ENCODE measurements around the gene PLCH2. TPM values are rescaled to one million over a fixed set of nuclear protein-coding genes. Genes with fewer than 3 reads are reported as not detected.

The PLCH2 gene
- total and polyA plus RNA-seq, 2 donors (not counting 1 experiment from before 2014, with no cell fraction given): 20.0 to 34.9 TPM

DNA sequence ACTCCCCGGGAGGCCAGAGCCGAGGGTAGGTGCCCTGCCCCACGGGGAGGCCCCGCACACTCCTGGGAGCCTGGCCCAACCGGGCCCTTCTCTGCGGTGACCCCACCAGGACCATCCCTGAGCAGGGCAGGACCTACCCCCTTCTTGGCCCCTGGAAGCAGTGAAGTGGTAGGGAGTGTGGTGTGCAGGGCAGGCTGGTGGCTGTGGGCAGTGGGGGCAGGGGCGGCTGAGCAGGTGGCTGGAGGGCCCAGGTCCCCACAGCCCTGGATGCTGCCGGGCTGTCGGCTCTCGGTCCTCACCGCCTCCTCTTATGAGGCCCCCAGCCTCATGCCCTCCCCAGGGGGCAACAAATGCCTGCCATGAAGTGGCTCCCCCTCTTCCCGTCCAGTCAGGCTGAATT, 19.5 kb downstream of the PLCH2 start:
- Histone ChIP-seq H2AFZ (ENCODE audit: insufficient read depth, low read depth, low read length, poor library complexity, severe bottlenecking) (no peak overlapping the region), H3K9ac (ENCODE audit: low read length) (no peak overlapping the region), H3K36me3 (replicated peaks in 1 of 2; ENCODE audit: control extremely low read depth in 1 of 2, control insufficient read depth in 1 of 2, extremely low read depth in 1 of 2, insufficient read depth in 2 of 2, low read length in 1 of 2) (no peaks in the 10 kb centered on the region), H3K9me3 (ENCODE audit: control extremely low read depth in 1 of 3, control insufficient read depth in 2 of 3, insufficient read depth in 1 of 3, low read length in 2 of 3) (peaks cover 0 to 2% (median 0%) of the 10 kb centered on the region in 3 donors), H3K4me1 (ENCODE audit: control insufficient read depth in 2 of 2, insufficient read depth in 2 of 2, low read length in 2 of 2) (peaks cover 74 to 79% of the 10 kb centered on the region in 2 donors), H3K4me2 (replicated peaks; ENCODE audit: low read depth, low read length, poor library complexity, severe bottlenecking) (peak overlapping the region; percentile 81), H3K4me3 (ENCODE audit: control extremely low read depth in 1 of 5, extremely low read depth in 1 of 5, insufficient read depth in 1 of 5, low read depth in 2 of 5, low read length in 4 of 5) (no peak overlapping the region), H4K20me1 (ENCODE audit: control insufficient read depth, insufficient read depth, low read length, poor library complexity, severe bottlenecking) (no peaks in the 10 kb centered on the region), H3K79me2 (ENCODE audit: control insufficient read depth, insufficient read depth, low read length) (no peaks in the 10 kb centered on the region), H3K27ac (ENCODE audit: low read length in 2 of 2) (peak overlapping the region in 1 of 2 donors; percentile 12), H3K27me3 (replicated peaks in 1 of 4; ENCODE audit: control extremely low read depth in 1 of 4, control insufficient read depth in 3 of 4, insufficient read depth in 4 of 4, low read length in 3 of 4) (no peaks in the 10 kb centered on the region)
- Mint-ChIP-seq H3K4me1 (peaks cover 65% of the 10 kb centered on the region), H3K9me3 (ENCODE audit: insufficient read depth) (no peaks in the 10 kb centered on the region), H3K4me3 (peak overlapping the region; percentile 74), H3K27me3 (no peaks in the 10 kb centered on the region), H3K27ac (peak overlapping the region; percentile 94)
- whole genome bisulfite sequencing (ENCODE audit: insufficient coverage): 38% methylated on average over 11 of the region's 12 CpGs
- POLR2A ChIA-PET: interaction anchor here (0.9 to 1.6 kb wide), 4 partner anchors 12 to 104 kb away, joined by 3 to 7 read pairs (median 3); partner anchors contain the start of genes MORN1, PANK4 and RER1
- DNase-seq: peak; percentile 38
- intact Hi-C loops (cut with micrococcal nuclease): loop anchor here (5.0 kb wide), 1 partner anchor 52 kb away; no protein-coding TSS in a partner anchor
- CTCF ChIA-PET: interaction anchor here (1.3 to 1.5 kb wide), 2 partner anchors 52 to 80 kb away, joined by 3 to 5 read pairs; no protein-coding TSS in a partner anchor
- no peak for TF ChIP-seq EZH2 (IDR thresholded peaks at IDR 0.05; ENCODE audit: borderline replicate concordance, insufficient read depth, low read depth, low read length, poor library complexity, severe bottlenecking)
- TF ChIP-seq, protein P1, sequence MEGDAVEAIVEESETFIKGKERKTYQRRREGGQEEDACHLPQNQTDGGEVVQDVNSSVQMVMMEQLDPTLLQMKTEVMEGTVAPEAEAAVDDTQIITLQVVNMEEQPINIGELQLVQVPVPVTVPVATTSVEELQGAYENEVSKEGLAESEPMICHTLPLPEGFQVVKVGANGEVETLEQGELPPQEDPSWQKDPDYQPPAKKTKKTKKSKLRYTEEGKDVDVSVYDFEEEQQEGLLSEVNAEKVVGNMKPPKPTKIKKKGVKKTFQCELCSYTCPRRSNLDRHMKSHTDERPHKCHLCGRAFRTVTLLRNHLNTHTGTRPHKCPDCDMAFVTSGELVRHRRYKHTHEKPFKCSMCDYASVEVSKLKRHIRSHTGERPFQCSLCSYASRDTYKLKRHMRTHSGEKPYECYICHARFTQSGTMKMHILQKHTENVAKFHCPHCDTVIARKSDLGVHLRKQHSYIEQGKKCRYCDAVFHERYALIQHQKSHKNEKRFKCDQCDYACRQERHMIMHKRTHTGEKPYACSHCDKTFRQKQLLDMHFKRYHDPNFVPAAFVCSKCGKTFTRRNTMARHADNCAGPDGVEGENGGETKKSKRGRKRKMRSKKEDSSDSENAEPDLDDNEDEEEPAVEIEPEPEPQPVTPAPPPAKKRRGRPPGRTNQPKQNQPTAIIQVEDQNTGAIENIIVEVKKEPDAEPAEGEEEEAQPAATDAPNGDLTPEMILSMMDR (IDR thresholded peaks at IDR 0.05): no peak
- no peak for ATAC-seq (ENCODE audit: low read depth)

DNA sequence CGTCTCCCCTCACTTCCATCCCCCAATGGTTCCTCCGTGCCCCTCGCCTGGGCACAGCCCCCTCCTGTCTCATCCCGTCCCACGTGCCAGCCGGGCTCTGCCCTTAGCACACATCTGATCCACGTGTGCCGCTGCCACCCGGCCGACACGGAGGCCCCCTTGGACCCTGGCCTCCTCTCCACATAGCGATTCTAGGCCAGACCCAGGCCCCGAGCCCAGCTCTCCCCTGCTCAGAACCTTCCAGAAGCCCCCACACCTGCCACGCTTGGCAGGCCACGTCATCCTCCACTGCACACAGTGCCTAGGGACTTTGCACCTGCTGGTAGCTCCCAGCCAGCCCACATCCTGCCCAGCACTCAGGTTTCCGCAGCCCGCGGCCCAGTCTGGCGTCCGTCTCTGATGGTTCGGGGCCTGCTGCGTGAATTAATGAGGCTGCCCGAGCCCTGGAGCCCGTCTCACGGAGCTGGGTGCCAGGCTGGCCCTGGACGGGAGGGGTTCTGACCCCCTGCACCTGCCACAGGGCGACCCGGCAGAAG, 20.1 kb downstream of the PLCH2 start:
- H3K27me3 Mint-ChIP-seq: no peaks in the 10 kb centered on the region
- Histone ChIP-seq H3K9me3 (ENCODE audit: control extremely low read depth in 1 of 3, control insufficient read depth in 2 of 3, insufficient read depth in 1 of 3, low read length in 2 of 3) (peaks cover 0 to 2% (median 0%) of the 10 kb centered on the region in 3 donors), H3K27me3 (replicated peaks in 1 of 4; ENCODE audit: control extremely low read depth in 1 of 4, control insufficient read depth in 3 of 4, insufficient read depth in 4 of 4, low read length in 3 of 4) (no peaks in the 10 kb centered on the region), H3K4me2 (replicated peaks; ENCODE audit: low read depth, low read length, poor library complexity, severe bottlenecking) (peak overlapping the region; percentile 81), H3K4me1 (ENCODE audit: control insufficient read depth in 2 of 2, insufficient read depth in 2 of 2, low read length in 2 of 2) (peaks cover 78 to 84% of the 10 kb centered on the region in 2 donors), H3K36me3 (replicated peaks in 1 of 2; ENCODE audit: control extremely low read depth in 1 of 2, control insufficient read depth in 1 of 2, extremely low read depth in 1 of 2, insufficient read depth in 2 of 2, low read length in 1 of 2) (no peaks in the 10 kb centered on the region), H3K79me2 (ENCODE audit: control insufficient read depth, insufficient read depth, low read length) (no peaks in the 10 kb centered on the region), H4K20me1 (ENCODE audit: control insufficient read depth, insufficient read depth, low read length, poor library complexity, severe bottlenecking) (no peaks in the 10 kb centered on the region), H3K9ac (ENCODE audit: low read length) (peak overlapping the region; percentile 41), H3K27ac (ENCODE audit: low read length in 2 of 2) (peak overlapping the region; percentile 12 to 59), H2AFZ (ENCODE audit: insufficient read depth, low read depth, low read length, poor library complexity, severe bottlenecking) (peak overlapping the region; percentile 19), H3K4me3 (ENCODE audit: control extremely low read depth in 1 of 5, extremely low read depth in 1 of 5, insufficient read depth in 1 of 5, low read depth in 2 of 5, low read length in 4 of 5) (peak overlapping the region in 2 of 5 experiments; percentile 15 to 25)
- peak overlapping the region; percentile 94 for H3K27ac Mint-ChIP-seq
- ChIA-PET CTCF (interaction anchor here (1.0 to 1.5 kb wide), 3 partner anchors 51 to 82 kb away, joined by 3 to 5 read pairs (median 3); no protein-coding TSS in a partner anchor), POLR2A (interaction anchor here (1.0 to 1.6 kb wide), 3 partner anchors 30 to 105 kb away, joined by 3 to 7 read pairs (median 3); partner anchors contain the start of genes MORN1, PANK4 and RER1)
- no peaks in the 10 kb centered on the region for H3K9me3 Mint-ChIP-seq (ENCODE audit: insufficient read depth)
- H3K4me1 Mint-ChIP-seq: peaks cover 68% of the 10 kb centered on the region
- DNase-seq (peak; percentile 70), ATAC-seq (ENCODE audit: low read depth) (peak; percentile 77)
- peak overlapping the region; percentile 74 for H3K4me3 Mint-ChIP-seq
- 19% methylated on average over 28 of the region's 28 CpGs for WGBS (ENCODE audit: insufficient coverage)
- no peak for TF ChIP-seq EZH2 (IDR thresholded peaks at IDR 0.05; ENCODE audit: borderline replicate concordance, insufficient read depth, low read depth, low read length, poor library complexity, severe bottlenecking)
- TF ChIP-seq, protein P1 (IDR thresholded peaks at IDR 0.05): no peak
- intact Hi-C loops (cut with micrococcal nuclease): loop anchor here (5.0 kb wide), 1 partner anchor 51 kb away; no protein-coding TSS in a partner anchor

All from B cell (primary cell).